HCT116 (cell line): ENCODE data around the gene TOX2. TPM values are rescaled to one million over a fixed set of nuclear protein-coding genes. Genes with fewer than 3 reads are reported as not detected.
A peak's percentile ranks its signal among the peaks of the same experiment; 100 is the strongest.

Experiments
- ATAC-seq: fragments of 200-7000 bp; cut with Tn5 transposase; 2 replicates; pipeline ENCODE4 v1.9.1; 2020; ENCODE audit warnings: mild to moderate bottlenecking, moderate library complexity
- Bru-seq: library from RNA; stranded (reverse); fragments of 400-500 nt; gene quantifications from one replicate; lab custom pipeline; 2021; lab: Mats Ljungman, UMichigan
- BruChase-seq, 2 experiments: library from RNA; stranded (reverse); fragments of 400-500 nt; gene quantifications; one replicate each; lab custom pipeline; 2021; lab: Mats Ljungman, UMichigan
- BruUV-seq: library from RNA; stranded (reverse); fragments of 400-500 nt; replicated peaks from 2 replicates; lab custom pipeline; 2021; lab: Mats Ljungman, UMichigan
- CTCF ChIA-PET: fragments of 300-600 bp; sonication (Branson Sonifier 250); formaldehyde crosslinking; loops from one replicate; lab custom pipeline; 2021; ENCODE audit warnings: antibody characterized with exemption; lab: Charles Lee
- POLR2A ChIA-PET: fragments of 300-600, 350-600 bp; sonication (Branson Sonifier 250); formaldehyde crosslinking; loops from one replicate; lab custom pipeline; 2021; ENCODE audit warnings: antibody characterized with exemption; lab: Charles Lee
- RAD21 ChIA-PET, 2 experiments: fragments of 300-600 bp; sonication (Branson Sonifier 250); formaldehyde crosslinking; loops; one replicate each; lab custom pipeline; 2023; ENCODE audit warnings: low total read pairs in 2 of 2; ENCODE audit not compliant: uncharacterized antibody in 2 of 2, unreplicated experiment in 2 of 2, low non-redundant PET in 1 of 2; lab: Charles Lee
- DNase-seq: peaks from one replicate; pipeline ENCODE4 v3.0.0-alpha.2; 2010; ENCODE audit warnings: low read depth, low spot score
- H2AFZ ChIP-seq: fragments of 200-600 bp; shearing (Covaris generic), sonication (generic); 2 replicates; pipeline ENCODE4 v1.6.1; 2017; ENCODE audit warnings: low read depth, mixed run types, mixed read lengths, antibody characterized with exemption, low read length; ENCODE audit not compliant: poor library complexity, severe bottlenecking
- H3K27ac ChIP-seq: 2 replicates; pipeline ENCODE4 v1.5.1; 2012; ENCODE audit warnings: low read depth, low read length
- H3K27me3 ChIP-seq: fragments of 200-600 bp; sonication (generic); 2 replicates; pipeline ENCODE4 v1.6.1; 2016; ENCODE audit warnings: mixed run types, low read length, mixed read lengths; ENCODE audit not compliant: insufficient read depth
- H3K36me3 ChIP-seq, 2 experiments: fragments of 200-500 bp in 1 of 2; fragments of 200-600 bp in 1 of 2; sonication (Bioruptor generic) in 1 of 2; sonication (generic) in 1 of 2; 2 replicates each; pipeline versions ENCODE4 v1.5.1 to v1.6.1; 2014 to 2016; ENCODE audit warnings: low read length in 2 of 2, inconsistent platforms in 1 of 2, mixed read lengths in 1 of 2, mixed run types in 1 of 2; ENCODE audit not compliant: insufficient read depth in 2 of 2, control insufficient read depth in 1 of 2
- H3K4me1 ChIP-seq, 2 experiments: fragments of 200-600 bp in 1 of 2; sonication (generic) in 1 of 2; 2 replicates each; pipeline versions ENCODE4 v1.5.1 to v1.6.1; 2012 to 2017; ENCODE audit warnings: low read length in 2 of 2, inconsistent platforms in 1 of 2, mild to moderate bottlenecking in 1 of 2, mixed read lengths in 1 of 2, mixed run types in 1 of 2, moderate library complexity in 1 of 2; ENCODE audit not compliant: insufficient read depth in 2 of 2, control insufficient read depth in 1 of 2
- H3K4me2 ChIP-seq: fragments of 200-600 bp; sonication (generic); 2 replicates; pipeline ENCODE4 v1.6.1; 2017; ENCODE audit warnings: mixed run types, low read length, mixed read lengths
- H3K4me3 ChIP-seq, 2 experiments: fragments of 200-600 bp in 1 of 2; sonication (generic) in 1 of 2; replicated peaks in 1 of 2; 2 replicates each; pipeline ENCODE4 v1.5.1; 2011 to 2016; ENCODE audit warnings: low read length in 2 of 2, control low read depth in 1 of 2, low read depth in 1 of 2, mild to moderate bottlenecking in 1 of 2, mixed read lengths in 1 of 2, mixed run types in 1 of 2
- H3K79me2 ChIP-seq: fragments of 200-600 bp; sonication (generic); 2 replicates; pipeline ENCODE4 v1.6.1; 2017; ENCODE audit warnings: mild to moderate bottlenecking, mixed run types, low read length, moderate library complexity, mixed read lengths; ENCODE audit not compliant: insufficient read depth
- H3K9ac ChIP-seq: fragments of 200-600 bp; sonication (generic); 2 replicates; pipeline ENCODE4 v1.6.1; 2016; ENCODE audit warnings: low read length, mixed read lengths
- H3K9me2 ChIP-seq: fragments of 200-600 bp; sonication (generic), shearing (Covaris generic); 2 replicates; pipeline ENCODE4 v1.6.1; 2017; ENCODE audit warnings: mixed run types, mild to moderate bottlenecking, moderate library complexity; ENCODE audit not compliant: insufficient read depth
- H3K9me3 ChIP-seq, 2 experiments: fragments of 200-500 bp in 1 of 2; fragments of 200-600 bp in 1 of 2; sonication (Bioruptor generic) in 1 of 2; sonication (generic) in 1 of 2; 2 replicates each; pipeline ENCODE4 v1.6.1; 2014 to 2017; ENCODE audit warnings: low read length in 2 of 2, mixed read lengths in 2 of 2, inconsistent platforms in 1 of 2, low read depth in 1 of 2, mild to moderate bottlenecking in 1 of 2, mixed run types in 1 of 2, moderate library complexity in 1 of 2; ENCODE audit not compliant: control insufficient read depth in 1 of 2, insufficient read depth in 1 of 2
- H4K20me1 ChIP-seq: fragments of 200-600 bp; sonication (generic), shearing (Covaris generic); 2 replicates; pipeline ENCODE4 v1.6.1; 2017; ENCODE audit warnings: mixed run types, mild to moderate bottlenecking, moderate library complexity; ENCODE audit not compliant: insufficient read depth
- CBX3 ChIP-seq: IDR thresholded peaks from 2 replicates; pipeline ENCODE4 v1.6.1; 2012; ENCODE audit warnings: low read depth
- CEBPB ChIP-seq: IDR thresholded peaks from 2 replicates; pipeline ENCODE4 v1.6.1; 2012; ENCODE audit warnings: low read depth
- EGR1 ChIP-seq: IDR thresholded peaks from 2 replicates; pipeline ENCODE4 v1.6.1; 2012; ENCODE audit warnings: low read depth
- EZH2phosphoT487 ChIP-seq: fragments of 200-600 bp; IDR thresholded peaks from 2 replicates; pipeline ENCODE4 v1.6.1; 2018; ENCODE audit warnings: antibody characterized with exemption, borderline replicate concordance
- FOSL1 ChIP-seq: IDR thresholded peaks from 2 replicates; pipeline ENCODE4 v1.6.1; 2012; ENCODE audit warnings: low read depth
- POLR2AphosphoS5 ChIP-seq: IDR thresholded peaks from 2 replicates; pipeline ENCODE4 v1.6.1; 2011; ENCODE audit warnings: mild to moderate bottlenecking, low read depth, low read length, moderate library complexity
- YY1 ChIP-seq: IDR thresholded peaks from 2 replicates; pipeline ENCODE4 v1.6.1; 2011; ENCODE audit warnings: low read length, low read depth, moderate library complexity, mild to moderate bottlenecking; ENCODE audit not compliant: insufficient replicate concordance; ENCODE audit errors: extremely low read depth
- intact Hi-C: fragments of 100-400 bp; cut with micrococcal nuclease; formaldehyde crosslinking; loops from 2 replicates; pipeline ENCODE4 v1.10.0; 2022
- long read RNA-seq: library from polyadenylated mRNA; unstranded; transcript quantifications from one replicate; pipeline ENCODE4 v2.0.0, GENCODE V29; 2021; ENCODE audit not compliant: unreplicated experiment
- polyA plus RNA-seq: library from polyadenylated mRNA; unstranded; fragments of >200 nt; gene quantifications from 2 replicates; pipeline ENCODE4 v1.2.1, GENCODE V29; 2012; ENCODE audit warnings: missing spikeins
- total RNA-seq: library from RNA; stranded (reverse); gene quantifications from one replicate; pipeline ENCODE4 v1.2.1, GENCODE V29; 2021; ENCODE audit not compliant: unreplicated experiment
- TF ChIP-seq, protein P1 (sequence below): IDR thresholded peaks from 2 replicates; pipeline ENCODE4 v1.6.1; 2012; ENCODE audit warnings: low read depth

TOX2 gene, protein sequence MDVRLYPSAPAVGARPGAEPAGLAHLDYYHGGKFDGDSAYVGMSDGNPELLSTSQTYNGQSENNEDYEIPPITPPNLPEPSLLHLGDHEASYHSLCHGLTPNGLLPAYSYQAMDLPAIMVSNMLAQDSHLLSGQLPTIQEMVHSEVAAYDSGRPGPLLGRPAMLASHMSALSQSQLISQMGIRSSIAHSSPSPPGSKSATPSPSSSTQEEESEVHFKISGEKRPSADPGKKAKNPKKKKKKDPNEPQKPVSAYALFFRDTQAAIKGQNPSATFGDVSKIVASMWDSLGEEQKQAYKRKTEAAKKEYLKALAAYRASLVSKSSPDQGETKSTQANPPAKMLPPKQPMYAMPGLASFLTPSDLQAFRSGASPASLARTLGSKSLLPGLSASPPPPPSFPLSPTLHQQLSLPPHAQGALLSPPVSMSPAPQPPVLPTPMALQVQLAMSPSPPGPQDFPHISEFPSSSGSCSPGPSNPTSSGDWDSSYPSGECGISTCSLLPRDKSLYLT
- total RNA-seq (39.6 TPM), Bru-seq, nascent RNA (percentile 80 among the genes with signal in this experiment), BruChase-seq, experiment 1, labeled RNA remaining after a 6-hour chase (percentile 57 among the genes with signal in this experiment), BruChase-seq, experiment 2, labeled RNA remaining after a 2-hour chase (percentile 61 among the genes with signal in this experiment)
- polyA plus RNA-seq, result 43.2 and 51.3 TPM in 2 replicates
- long read RNA-seq, transcript TOX2-201 (9 exons, 1,880 nt), result major isoform, 6 of 42 reads
- long read RNA-seq, partial matches to known transcripts, result 29 of 42 reads
- long read RNA-seq, other reads (novel, unspliced or antisense), result 7 of 42 reads

DNA sequence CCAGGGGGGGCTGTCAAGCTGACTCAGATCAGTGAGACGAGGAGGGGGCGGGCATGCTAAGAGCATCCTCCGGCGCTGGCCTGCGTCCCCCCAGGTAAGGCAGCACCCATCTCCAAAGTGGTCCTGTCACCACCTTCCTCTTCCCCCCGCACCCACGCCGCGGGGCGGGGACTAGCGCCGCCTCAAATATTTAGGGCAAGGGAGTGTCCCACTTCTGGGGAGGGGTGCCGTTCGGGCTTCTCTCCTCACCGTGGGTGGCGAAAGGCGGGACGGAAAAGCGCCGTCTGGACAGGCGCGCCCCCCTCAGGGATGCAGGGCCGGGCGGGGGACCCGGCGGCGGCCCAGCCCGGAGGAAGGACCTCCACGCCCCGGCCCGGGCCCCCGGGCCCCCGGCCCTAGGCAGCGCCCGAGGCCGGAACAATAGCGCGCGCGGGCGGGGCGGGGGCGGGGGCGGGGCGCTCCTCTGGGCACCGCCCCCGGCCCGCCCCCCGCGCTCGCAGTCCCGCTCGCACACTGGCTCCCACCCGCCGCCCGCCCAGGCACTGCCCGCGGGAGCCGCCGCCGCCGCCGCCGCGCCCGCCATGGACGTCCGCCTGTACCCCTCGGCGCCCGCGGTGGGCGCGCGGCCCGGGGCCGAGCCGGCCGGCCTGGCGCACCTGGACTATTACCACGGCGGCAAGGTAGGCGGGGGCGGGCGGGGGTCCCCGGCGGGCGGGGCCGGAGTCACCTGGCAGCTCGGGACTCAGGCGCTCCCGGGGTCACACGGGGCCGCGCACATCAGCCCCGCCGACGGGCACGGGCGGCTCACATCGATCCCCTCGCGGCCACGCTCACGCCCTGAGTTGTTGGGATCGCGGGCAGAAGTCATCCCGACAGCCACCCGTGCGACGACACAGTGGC lies at the start of gene TOX2:
TOX2 (plus strand) TSS at position 542 of the 900 bp plus-strand sequence; CDS start at position 582, 40 bp downstream.
- peak within 1 kb of the TSS; percentile 69 to 81 for H3K4me3 ChIP-seq
- no peaks in the 10 kb centered on the region for H4K20me1 ChIP-seq
- H3K27me3 ChIP-seq, result no peaks in the 10 kb centered on the region
- intact Hi-C loops, result loop anchor here (10.0 kb wide), 1 partner anchor 170 kb away; no protein-coding TSS in a partner anchor
- H3K27ac ChIP-seq, result peak within 1 kb of the TSS; percentile 34; the same call in 1 of the 2 replicates
- no peaks in the 10 kb centered on the region for H3K36me3 ChIP-seq
- POLR2A ChIA-PET, result interaction anchor here (0.9 kb wide), 1 partner anchor 165 kb away, joined by 3 read pairs; no protein-coding TSS in a partner anchor
- H3K4me1 ChIP-seq, result peaks cover 7 to 40% of the 10 kb centered on the region in 2 experiments; a peak in 3 of 4 replicates
- ATAC-seq (peak; percentile 87), DNase-seq (no peak)
- RAD21 ChIA-PET, result no interaction called here
- peaks cover 22% of the 10 kb centered on the region for H3K79me2 ChIP-seq
- CTCF ChIA-PET, result no interaction called here
- TF ChIP-seq EZH2phosphoT487, result no peak
- TF ChIP-seq, protein P1, sequence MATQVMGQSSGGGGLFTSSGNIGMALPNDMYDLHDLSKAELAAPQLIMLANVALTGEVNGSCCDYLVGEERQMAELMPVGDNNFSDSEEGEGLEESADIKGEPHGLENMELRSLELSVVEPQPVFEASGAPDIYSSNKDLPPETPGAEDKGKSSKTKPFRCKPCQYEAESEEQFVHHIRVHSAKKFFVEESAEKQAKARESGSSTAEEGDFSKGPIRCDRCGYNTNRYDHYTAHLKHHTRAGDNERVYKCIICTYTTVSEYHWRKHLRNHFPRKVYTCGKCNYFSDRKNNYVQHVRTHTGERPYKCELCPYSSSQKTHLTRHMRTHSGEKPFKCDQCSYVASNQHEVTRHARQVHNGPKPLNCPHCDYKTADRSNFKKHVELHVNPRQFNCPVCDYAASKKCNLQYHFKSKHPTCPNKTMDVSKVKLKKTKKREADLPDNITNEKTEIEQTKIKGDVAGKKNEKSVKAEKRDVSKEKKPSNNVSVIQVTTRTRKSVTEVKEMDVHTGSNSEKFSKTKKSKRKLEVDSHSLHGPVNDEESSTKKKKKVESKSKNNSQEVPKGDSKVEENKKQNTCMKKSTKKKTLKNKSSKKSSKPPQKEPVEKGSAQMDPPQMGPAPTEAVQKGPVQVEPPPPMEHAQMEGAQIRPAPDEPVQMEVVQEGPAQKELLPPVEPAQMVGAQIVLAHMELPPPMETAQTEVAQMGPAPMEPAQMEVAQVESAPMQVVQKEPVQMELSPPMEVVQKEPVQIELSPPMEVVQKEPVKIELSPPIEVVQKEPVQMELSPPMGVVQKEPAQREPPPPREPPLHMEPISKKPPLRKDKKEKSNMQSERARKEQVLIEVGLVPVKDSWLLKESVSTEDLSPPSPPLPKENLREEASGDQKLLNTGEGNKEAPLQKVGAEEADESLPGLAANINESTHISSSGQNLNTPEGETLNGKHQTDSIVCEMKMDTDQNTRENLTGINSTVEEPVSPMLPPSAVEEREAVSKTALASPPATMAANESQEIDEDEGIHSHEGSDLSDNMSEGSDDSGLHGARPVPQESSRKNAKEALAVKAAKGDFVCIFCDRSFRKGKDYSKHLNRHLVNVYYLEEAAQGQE, result no peak
- peak; percentile 14 for TF ChIP-seq YY1
- TF ChIP-seq EGR1, result 0 out of 2 replicates have a peak, but pooled peaks have one; percentile 31
- peak; percentile 38; the same call in 1 of the 2 replicates for TF ChIP-seq POLR2AphosphoS5
- TF ChIP-seq CEBPB, result no peak
- TF ChIP-seq CBX3, result no peak
- TF ChIP-seq FOSL1, result no peak
- BruUV-seq, result no TSS peak
- H3K9ac ChIP-seq, result peak within 1 kb of the TSS; percentile 65
- no peak within 1 kb of the TSS for H2AFZ ChIP-seq
- no peaks in the 10 kb centered on the region for H3K9me2 ChIP-seq
- H3K9me3 ChIP-seq, result peaks cover 0 to 5% of the 10 kb centered on the region in 2 experiments; a peak in 1 of 4 replicates
- peak within 1 kb of the TSS; percentile 99 for H3K4me2 ChIP-seq
